Keratinocyte (primary cell): ENCODE results near the gene ACVR2B.

Experiments used
- CTCF ChIP-seq, 3 experiments: IDR thresholded peaks in 1 of 3; conservative IDR thresholded peaks in 1 of 3; optimal IDR thresholded peaks in 1 of 3; 2 replicates in 2 of 3; 3 replicates in 1 of 3; pipeline versions ENCODE3 to v1.5.1; 2011; ENCODE audit warnings: low read length in 3 of 3, mild to moderate bottlenecking in 3 of 3, moderate library complexity in 2 of 3, control low read depth in 1 of 3, inconsistent platforms in 1 of 3; ENCODE audit not compliant: insufficient read depth in 2 of 3; ENCODE audit errors: extremely low read depth in 1 of 3
- EZH2 ChIP-seq: IDR thresholded peaks from one replicate; pipeline ENCODE4 v1.6.1; 2012; ENCODE audit warnings: inconsistent platforms, mild to moderate bottlenecking, low read length, moderate library complexity

- TF ChIP-seq CTCF (optimal IDR thresholded peaks at IDR 0.05 in 1 of 3, IDR thresholded peaks at IDR 0.05 in 1 of 3, conservative IDR thresholded peaks at IDR 0.05 in 1 of 3; ENCODE audit: extremely low read depth in 1 of 3, insufficient read depth in 2 of 3, low read length in 3 of 3) (no peak), EZH2 (no peak)
These were observed 6.9 kb downstream of the ACVR2B start for GRCh38 chr3:38460377-38461270.
